ENCODE measurements around the gene CHAF1A. TPM values are rescaled to one million over a fixed set of nuclear protein-coding genes. Genes with fewer than 3 reads are reported as not detected.
A peak's percentile ranks its signal among the peaks of the same experiment; 100 is the strongest.

CHAF1A gene
- total RNA-seq, 2 donors from 2014 or later = 25.5 to 33.4 TPM

- no peak for ATAC-seq
- no peak overlapping the region for H3K4me3 Mint-ChIP-seq
- no peaks in the 10 kb centered on the region for H3K9me3 ChIP-seq (ENCODE audit: control insufficient read depth, low read length, poor library complexity, severe bottlenecking)
- no peaks in the 10 kb centered on the region for H3K27me3 Mint-ChIP-seq
- H3K27ac Mint-ChIP-seq = peak overlapping the region; percentile 93
- H3K4me1 Mint-ChIP-seq = peaks cover 48% of the 10 kb centered on the region
- DNase-seq = no peak
- no peaks in the 10 kb centered on the region for H3K36me3 Mint-ChIP-seq (ENCODE audit: low read depth)
Observed at GRCh38 chr19:4376991-4377781, 25.3 kb upstream of the CHAF1A start.

GRCh38 chr19:4378886-4379285 lies 23.6 kb upstream of the CHAF1A start:
- Mint-ChIP-seq H3K27me3 (no peaks in the 10 kb centered on the region), H3K4me1 (peaks cover 46% of the 10 kb centered on the region), H3K36me3 (ENCODE audit: low read depth) (no peaks in the 10 kb centered on the region), H3K27ac (peak overlapping the region; percentile 95), H3K4me3 (peak overlapping the region; percentile 92)
- no peaks in the 10 kb centered on the region for H3K9me3 ChIP-seq (ENCODE audit: control insufficient read depth, low read length, poor library complexity, severe bottlenecking)
- DNase-seq (no peak), ATAC-seq (no peak)

GRCh38 chr19:4379383-4380253 lies 22.8 kb upstream of the CHAF1A start:
- DNase-seq = no peak
- Mint-ChIP-seq H3K36me3 (ENCODE audit: low read depth) (no peaks in the 10 kb centered on the region), H3K27ac (peak overlapping the region; percentile 95), H3K27me3 (no peaks in the 10 kb centered on the region), H3K4me3 (peak overlapping the region; percentile 92), H3K4me1 (peaks cover 44% of the 10 kb centered on the region)
- no peaks in the 10 kb centered on the region for H3K9me3 ChIP-seq (ENCODE audit: control insufficient read depth, low read length, poor library complexity, severe bottlenecking)
- ATAC-seq = peak; percentile 52

DNA sequence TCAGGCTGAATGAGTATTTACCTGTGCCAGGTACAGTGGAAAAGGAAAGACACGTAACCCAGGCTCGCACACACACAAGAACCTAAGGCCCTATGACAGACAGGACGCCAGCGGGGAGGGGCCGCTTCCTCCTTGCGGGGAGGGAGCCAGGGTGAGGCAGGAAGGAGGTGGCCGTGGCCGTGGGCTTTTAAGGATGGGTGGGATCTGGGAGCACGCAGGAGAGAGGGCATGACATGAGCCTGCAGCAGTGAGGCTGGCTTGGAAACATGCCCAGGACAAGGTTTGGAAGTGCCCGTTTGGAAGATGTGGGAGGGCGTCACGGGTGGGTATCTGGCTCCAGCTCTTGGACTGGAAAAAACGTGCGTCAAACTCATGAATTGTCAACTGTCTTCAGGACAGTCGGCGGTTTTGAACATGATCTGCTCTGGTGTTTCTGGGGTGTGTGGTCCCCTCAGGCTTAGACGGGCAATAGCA lies 22.1 kb upstream of the CHAF1A start:
- peak overlapping the region; percentile 92 for H3K4me3 Mint-ChIP-seq
- H3K9me3 ChIP-seq (ENCODE audit: control insufficient read depth, low read length, poor library complexity, severe bottlenecking) = no peaks in the 10 kb centered on the region
- H3K36me3 Mint-ChIP-seq (ENCODE audit: low read depth) = no peaks in the 10 kb centered on the region
- H3K27ac Mint-ChIP-seq = peak overlapping the region; percentile 95
- H3K4me1 Mint-ChIP-seq = peaks cover 44% of the 10 kb centered on the region
- peak; percentile 87 for ATAC-seq
- peak; percentile 41 to 45 (median 44) for DNase-seq
- no peaks in the 10 kb centered on the region for H3K27me3 Mint-ChIP-seq

DNA sequence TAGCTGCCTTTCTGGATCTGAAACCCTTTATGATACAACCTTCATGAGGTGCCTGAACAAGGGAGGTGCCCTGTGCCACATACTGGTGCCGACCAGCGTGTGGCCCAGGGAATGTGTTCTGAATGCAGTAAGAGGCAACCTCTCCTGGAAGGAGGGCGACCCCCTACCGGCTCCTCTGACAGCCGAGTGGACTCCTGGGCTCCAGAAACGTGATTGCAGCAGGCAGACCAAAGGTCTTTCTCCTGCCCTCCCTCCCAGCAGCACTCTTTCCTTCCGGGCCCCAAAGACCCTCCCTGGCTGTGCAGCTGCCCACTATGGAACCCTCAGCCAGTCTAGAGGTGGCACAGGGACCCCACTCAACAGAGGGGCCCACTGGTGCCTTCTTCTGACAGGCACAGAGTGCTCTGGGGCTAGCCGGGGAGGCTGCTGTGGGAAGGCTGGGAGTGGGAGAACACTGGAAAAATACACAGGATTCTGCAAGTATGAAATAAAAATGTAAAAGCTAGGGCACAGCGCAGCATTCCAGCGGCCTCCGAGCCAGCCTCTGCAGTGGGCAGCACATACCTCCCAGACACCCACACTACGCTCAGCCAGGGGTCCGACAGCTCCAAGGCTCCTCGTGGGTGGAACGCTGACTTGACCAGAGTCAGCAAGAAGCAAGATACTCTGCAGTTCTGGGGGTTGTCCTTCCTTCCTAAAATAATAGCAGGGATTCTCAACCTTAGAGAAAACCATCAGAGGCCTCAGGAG lies 17.0 kb upstream of the CHAF1A start:
- Mint-ChIP-seq H3K4me1 (peaks cover 21% of the 10 kb centered on the region), H3K27ac (peak overlapping the region; percentile 54), H3K36me3 (ENCODE audit: low read depth) (peaks cover 2% of the 10 kb centered on the region), H3K27me3 (no peaks in the 10 kb centered on the region), H3K4me3 (no peak overlapping the region)
- DNase-seq = no peak
- no peak for ATAC-seq
- no peaks in the 10 kb centered on the region for H3K9me3 ChIP-seq (ENCODE audit: control insufficient read depth, low read length, poor library complexity, severe bottlenecking)

DNA sequence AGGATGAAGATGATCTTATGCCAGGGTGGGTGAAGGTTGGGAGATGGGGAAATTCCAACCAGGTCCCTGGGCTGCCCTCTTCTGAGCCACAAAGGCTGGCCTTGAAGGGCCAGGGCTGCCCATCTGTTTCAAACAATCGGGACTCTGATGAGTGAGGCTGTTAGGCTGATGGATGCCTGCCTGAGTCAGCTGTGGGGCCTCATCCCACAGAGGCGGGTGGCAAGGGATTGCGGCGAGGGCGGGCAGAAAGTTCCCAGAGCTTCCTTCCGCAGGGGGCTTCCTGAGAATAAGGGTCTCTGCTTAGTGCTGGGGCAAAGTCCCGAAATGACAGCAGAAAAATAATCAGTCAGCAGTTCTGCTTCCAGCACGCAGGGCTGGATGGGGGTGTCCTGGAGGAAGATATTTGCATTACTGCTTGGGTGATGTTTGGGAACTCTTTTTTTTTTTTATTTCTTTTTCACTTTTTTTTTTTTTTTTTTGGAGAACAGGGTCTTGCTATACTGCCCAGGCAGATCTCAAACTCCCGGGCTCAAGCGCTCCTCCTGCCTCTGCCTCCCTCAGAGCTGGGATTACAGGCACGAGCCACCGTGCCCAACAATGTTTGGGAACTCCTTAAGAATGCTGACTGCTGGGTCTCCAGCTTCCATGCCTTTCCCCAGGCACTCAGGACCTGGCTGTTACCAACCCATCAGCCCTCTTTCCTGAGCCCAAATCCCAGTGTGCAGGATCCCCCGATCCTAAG lies 16.2 kb upstream of the CHAF1A start:
- peak overlapping the region; percentile 54 for H3K27ac Mint-ChIP-seq
- peaks cover 2% of the 10 kb centered on the region for H3K36me3 Mint-ChIP-seq (ENCODE audit: low read depth)
- H3K4me3 Mint-ChIP-seq = no peak overlapping the region
- H3K27me3 Mint-ChIP-seq = no peaks in the 10 kb centered on the region
- peaks cover 18% of the 10 kb centered on the region for H3K4me1 Mint-ChIP-seq
- H3K9me3 ChIP-seq (ENCODE audit: control insufficient read depth, low read length, poor library complexity, severe bottlenecking) = no peaks in the 10 kb centered on the region
- ATAC-seq (no peak), DNase-seq (no peak)

- ATAC-seq (no peak), DNase-seq (no peak)
- H3K9me3 ChIP-seq (ENCODE audit: control insufficient read depth, low read length, poor library complexity, severe bottlenecking) = no peaks in the 10 kb centered on the region
- Mint-ChIP-seq H3K27me3 (no peaks in the 10 kb centered on the region), H3K4me3 (no peak overlapping the region), H3K36me3 (ENCODE audit: low read depth) (peaks cover 2% of the 10 kb centered on the region), H3K27ac (no peak overlapping the region), H3K4me1 (peaks cover 21% of the 10 kb centered on the region)
Observed at GRCh38 chr19:4388337-4389063, 13.9 kb upstream of the CHAF1A start.

- DNase-seq (no peak), ATAC-seq (no peak)
- H3K36me3 Mint-ChIP-seq (ENCODE audit: low read depth) = peaks cover 2% of the 10 kb centered on the region
- peaks cover 24% of the 10 kb centered on the region for H3K4me1 Mint-ChIP-seq
- H3K9me3 ChIP-seq (ENCODE audit: control insufficient read depth, low read length, poor library complexity, severe bottlenecking) = no peaks in the 10 kb centered on the region
- H3K4me3 Mint-ChIP-seq = no peak overlapping the region
- H3K27ac Mint-ChIP-seq = no peak overlapping the region
- H3K27me3 Mint-ChIP-seq = no peaks in the 10 kb centered on the region
Observed at GRCh38 chr19:4389064-4389375, 13.4 kb upstream of the CHAF1A start.

GRCh38 chr19:4389511-4390016 lies 12.9 kb upstream of the CHAF1A start:
- Mint-ChIP-seq H3K36me3 (ENCODE audit: low read depth) (peaks cover 2% of the 10 kb centered on the region), H3K4me3 (peak overlapping the region; percentile 86), H3K27ac (peak overlapping the region; percentile 32), H3K4me1 (peaks cover 28% of the 10 kb centered on the region), H3K27me3 (no peaks in the 10 kb centered on the region)
- H3K9me3 ChIP-seq (ENCODE audit: control insufficient read depth, low read length, poor library complexity, severe bottlenecking) = no peaks in the 10 kb centered on the region
- no peak for ATAC-seq
- no peak for DNase-seq

- ATAC-seq (no peak), DNase-seq (no peak)
- H3K36me3 Mint-ChIP-seq (ENCODE audit: low read depth) = peaks cover 2% of the 10 kb centered on the region
- peak overlapping the region; percentile 32 for H3K27ac Mint-ChIP-seq
- H3K9me3 ChIP-seq (ENCODE audit: control insufficient read depth, low read length, poor library complexity, severe bottlenecking) = no peaks in the 10 kb centered on the region
- H3K27me3 Mint-ChIP-seq = no peaks in the 10 kb centered on the region
- peaks cover 33% of the 10 kb centered on the region for H3K4me1 Mint-ChIP-seq
- H3K4me3 Mint-ChIP-seq = peak overlapping the region; percentile 86
Observed at GRCh38 chr19:4390017-4390566, 12.3 kb upstream of the CHAF1A start.

DNA sequence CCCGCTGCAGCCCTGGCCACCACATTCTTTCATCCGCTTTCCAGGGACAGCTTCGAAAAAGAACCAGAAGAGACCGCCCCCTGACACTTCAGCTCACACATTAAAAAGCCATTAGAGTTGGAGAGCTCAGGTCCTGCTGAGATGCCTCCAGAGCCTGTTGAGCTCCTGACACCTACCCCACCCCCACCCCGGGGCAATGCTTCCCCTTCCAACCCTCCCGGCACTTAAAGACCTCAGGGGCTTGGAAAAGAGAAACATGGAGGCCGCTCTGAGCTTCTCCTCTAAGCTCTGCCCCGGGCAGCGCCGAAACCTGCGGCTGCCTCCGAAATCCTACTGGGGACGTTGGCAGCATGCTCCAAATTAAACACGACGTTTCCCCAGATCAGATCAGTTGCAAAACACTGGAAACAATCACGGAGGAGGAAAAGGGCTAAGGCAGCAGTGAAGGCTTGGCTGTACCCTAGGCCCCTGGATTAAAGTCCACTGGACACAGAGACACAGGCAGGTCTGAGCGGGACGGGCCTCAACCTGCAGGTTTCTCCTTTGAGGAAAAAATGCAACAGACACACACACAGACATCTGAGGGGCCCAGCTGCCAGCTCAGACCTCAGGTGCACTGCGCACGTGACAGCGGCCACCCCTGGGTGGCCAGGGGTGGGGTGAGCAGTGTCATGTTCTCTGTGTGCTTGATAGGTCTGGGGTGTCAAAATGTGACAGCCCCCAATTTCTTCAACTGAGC lies 11.7 kb upstream of the CHAF1A start:
- ATAC-seq = no peak
- H3K4me3 Mint-ChIP-seq = peak overlapping the region; percentile 86
- peaks cover 2% of the 10 kb centered on the region for H3K36me3 Mint-ChIP-seq (ENCODE audit: low read depth)
- H3K27ac Mint-ChIP-seq = peak overlapping the region; percentile 32
- H3K27me3 Mint-ChIP-seq = no peaks in the 10 kb centered on the region
- H3K9me3 ChIP-seq (ENCODE audit: control insufficient read depth, low read length, poor library complexity, severe bottlenecking) = no peaks in the 10 kb centered on the region
- H3K4me1 Mint-ChIP-seq = peaks cover 34% of the 10 kb centered on the region
- DNase-seq = no peak

Data from T-helper 17 cell (primary cell).